Left lung (tissue), 10 donors: Measurements from ENCODE around the gene ATF5. TPM values are rescaled to one million over a fixed set of nuclear protein-coding genes. Genes with fewer than 3 reads are reported as not detected.
A peak's percentile ranks its signal among the peaks of the same experiment; 100 is the strongest.

Experiments
- ATAC-seq: fragments of 200-7000 bp; cut with Tn5 transposase; one replicate; pipeline ENCODE4 v1.9.1; 2020; ENCODE audit warnings: moderate library complexity
- DNase-seq, 4 donors: peaks; one replicate each; pipeline ENCODE4 v3.0.0-alpha.2; 2013 to 2020
- H3K27ac ChIP-seq, 2 donors: fragments of 200-600 bp; sonication (generic) in 1 of 2; one replicate each; pipeline versions ENCODE4 v1.5.0 to v1.8.0; 2020 to 2021
- H3K27me3 ChIP-seq, 2 donors: fragments of 200-600 bp; sonication (generic) in 1 of 2; one replicate each; pipeline versions ENCODE4 v1.5.0 to v1.8.0; 2020 to 2021
- H3K36me3 ChIP-seq, 2 donors: fragments of 200-600 bp; sonication (generic) in 1 of 2; one replicate each; pipeline versions ENCODE4 v1.5.0 to v1.8.0; 2020 to 2021
- H3K4me1 ChIP-seq, 2 donors: fragments of 200-600 bp; one replicate each; pipeline ENCODE4 v1.8.0; 2021
- H3K4me3 ChIP-seq, 2 donors: fragments of 200-600 bp; sonication (generic) in 1 of 2; one replicate each; pipeline versions ENCODE4 v1.5.0 to v1.8.0; 2020 to 2021; ENCODE audit warnings: mild to moderate bottlenecking in 1 of 2
- H3K9me3 ChIP-seq, 2 donors: fragments of 200-600 bp; sonication (generic) in 1 of 2; one replicate each; pipeline versions ENCODE4 v1.5.0 to v1.8.0; 2020 to 2021
- intact Hi-C, 2 donors: fragments of 100-400 bp; cut with DNase I; formaldehyde crosslinking; loops; one replicate each; pipeline versions ENCODE4 v1.11.2 to v1.14.2; 2022
- polyA plus RNA-seq, 6 donors: library from polyadenylated mRNA; unstranded; fragments of 120-200 nt; gene quantifications; one replicate each; pipeline ENCODE4 v1.2.1, GENCODE V29; 2013; ENCODE audit not compliant: insufficient read length in 6 of 6
- total RNA-seq, 2 donors: library from RNA; stranded (reverse); fragmentation: NEBNext Ultra II Directional; extraction: Animal tissue kit (Norgen Biotek cat#: 25700); gene quantifications; one replicate each; pipeline ENCODE4 v1.2.1, GENCODE V29; 2021
- TF ChIP-seq, protein P1 (sequence below), 2 donors: fragments of 200-600 bp; sonication (generic) in 1 of 2; IDR thresholded peaks; one replicate each; pipeline versions ENCODE4 v1.5.0 to v1.8.0; 2021; ENCODE audit warnings: antibody characterized with exemption in 2 of 2
- donor health status: DM: no; HTN: yes; CAD: no.
- donor health status: DM: no; HTN: no; CAD: no.

The ATF5 gene
- total and polyA plus RNA-seq, 8 donors: 17.4 to 29.6 (median 25.8) TPM

DNA sequence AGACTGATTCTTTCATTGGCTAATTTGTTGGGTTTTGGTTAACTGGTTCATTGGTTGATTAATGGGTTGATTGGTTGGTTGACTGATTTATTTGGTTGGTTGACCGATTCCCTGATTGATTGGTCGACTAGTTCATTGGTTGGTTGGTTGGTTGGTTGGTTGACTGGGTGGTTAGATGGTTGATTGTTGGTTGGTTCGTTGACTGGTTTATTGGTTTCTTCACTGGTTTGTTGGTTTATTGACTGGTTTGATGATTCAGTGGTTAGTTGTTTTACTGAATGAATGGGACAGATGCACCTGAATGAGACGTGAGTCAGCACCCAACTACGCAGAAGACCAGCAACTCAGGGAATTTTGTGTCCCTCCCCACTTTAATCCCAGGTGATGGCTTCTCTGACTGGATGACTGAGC is 3.0 kb downstream of the ATF5 start:
- intact Hi-C loops: loop anchor here in 1 of 2 donors (10.0 kb wide), 1 partner anchor 53 kb away; no protein-coding TSS in a partner anchor

DNA sequence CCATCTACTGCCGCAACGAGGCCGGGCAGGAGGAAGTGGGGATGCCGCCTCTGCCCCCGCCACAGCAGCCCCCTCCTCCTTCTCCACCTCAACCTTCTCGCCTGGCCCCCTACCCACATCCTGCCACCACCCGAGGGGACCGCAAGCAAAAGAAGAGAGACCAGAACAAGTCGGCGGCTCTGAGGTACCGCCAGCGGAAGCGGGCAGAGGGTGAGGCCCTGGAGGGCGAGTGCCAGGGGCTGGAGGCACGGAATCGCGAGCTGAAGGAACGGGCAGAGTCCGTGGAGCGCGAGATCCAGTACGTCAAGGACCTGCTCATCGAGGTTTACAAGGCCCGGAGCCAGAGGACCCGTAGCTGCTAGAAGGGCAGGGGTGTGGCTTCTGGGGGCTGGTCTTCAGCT is 3.7 kb downstream of the ATF5 start:
- Histone ChIP-seq H3K4me3 (no peak overlapping the region), H3K27me3 (no peaks in the 10 kb centered on the region), H3K9me3 (no peaks in the 10 kb centered on the region), H3K27ac (no peak overlapping the region), H3K36me3 (peaks cover 0 to 18% of the 10 kb centered on the region in 2 donors), H3K4me1 (peaks cover 0 to 29% of the 10 kb centered on the region in 2 donors)
- intact Hi-C loops: loop anchor here in 1 of 2 donors (10.0 kb wide), 1 partner anchor 52 kb away; no protein-coding TSS in a partner anchor
- TF ChIP-seq, protein P1, sequence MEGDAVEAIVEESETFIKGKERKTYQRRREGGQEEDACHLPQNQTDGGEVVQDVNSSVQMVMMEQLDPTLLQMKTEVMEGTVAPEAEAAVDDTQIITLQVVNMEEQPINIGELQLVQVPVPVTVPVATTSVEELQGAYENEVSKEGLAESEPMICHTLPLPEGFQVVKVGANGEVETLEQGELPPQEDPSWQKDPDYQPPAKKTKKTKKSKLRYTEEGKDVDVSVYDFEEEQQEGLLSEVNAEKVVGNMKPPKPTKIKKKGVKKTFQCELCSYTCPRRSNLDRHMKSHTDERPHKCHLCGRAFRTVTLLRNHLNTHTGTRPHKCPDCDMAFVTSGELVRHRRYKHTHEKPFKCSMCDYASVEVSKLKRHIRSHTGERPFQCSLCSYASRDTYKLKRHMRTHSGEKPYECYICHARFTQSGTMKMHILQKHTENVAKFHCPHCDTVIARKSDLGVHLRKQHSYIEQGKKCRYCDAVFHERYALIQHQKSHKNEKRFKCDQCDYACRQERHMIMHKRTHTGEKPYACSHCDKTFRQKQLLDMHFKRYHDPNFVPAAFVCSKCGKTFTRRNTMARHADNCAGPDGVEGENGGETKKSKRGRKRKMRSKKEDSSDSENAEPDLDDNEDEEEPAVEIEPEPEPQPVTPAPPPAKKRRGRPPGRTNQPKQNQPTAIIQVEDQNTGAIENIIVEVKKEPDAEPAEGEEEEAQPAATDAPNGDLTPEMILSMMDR (IDR thresholded peaks at IDR 0.05): no peak
- no peak for ATAC-seq
- DNase-seq: peak in 1 of 4 donors; percentile 75

More for the DNA sequence above, 3.0 kb downstream of the ATF5 start:
- peaks cover 0 to 25% of the 10 kb centered on the region in 2 donors for H3K36me3 ChIP-seq
- no peak overlapping the region for H3K27ac ChIP-seq
- no peak overlapping the region for H3K4me3 ChIP-seq
- no peak for DNase-seq
- no peaks in the 10 kb centered on the region for H3K27me3 ChIP-seq
- peaks cover 0 to 29% of the 10 kb centered on the region in 2 donors for H3K4me1 ChIP-seq
- TF ChIP-seq, protein P1 (IDR thresholded peaks at IDR 0.05): no peak
- H3K9me3 ChIP-seq: no peaks in the 10 kb centered on the region
- ATAC-seq: no peak

DNA sequence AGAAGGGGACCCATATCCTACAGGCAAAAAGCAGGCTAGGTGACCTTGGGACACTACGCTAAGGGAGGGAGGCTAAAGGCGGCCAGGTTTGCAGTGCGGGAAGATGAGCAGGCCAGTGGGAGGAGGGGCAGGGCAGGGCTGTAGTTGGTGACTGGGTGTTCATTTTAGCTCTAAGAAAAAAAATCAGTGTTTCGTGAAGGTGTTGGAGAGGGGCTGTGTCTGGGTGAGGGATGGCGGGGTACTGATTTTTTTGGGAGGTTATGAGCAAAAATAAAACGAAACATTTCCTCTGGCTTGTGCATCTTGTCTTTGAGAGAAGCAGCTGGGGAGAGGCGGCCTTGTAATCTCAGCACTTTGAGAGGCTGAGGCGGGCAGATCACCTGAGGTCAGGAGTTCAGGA is 4.6 kb downstream of the ATF5 start:
- Histone ChIP-seq H3K36me3 (peaks cover 0 to 16% of the 10 kb centered on the region in 2 donors), H3K27me3 (no peaks in the 10 kb centered on the region), H3K4me1 (peaks cover 0 to 24% of the 10 kb centered on the region in 2 donors), H3K9me3 (no peaks in the 10 kb centered on the region), H3K4me3 (no peak overlapping the region), H3K27ac (no peak overlapping the region)
- intact Hi-C loops: loop anchor here in 1 of 2 donors (10.0 kb wide), 1 partner anchor 51 kb away; no protein-coding TSS in a partner anchor
- no peak for ATAC-seq
- DNase-seq: peak in 1 of 4 donors; percentile 37
- TF ChIP-seq, protein P1 (IDR thresholded peaks at IDR 0.05): no peak

DNA sequence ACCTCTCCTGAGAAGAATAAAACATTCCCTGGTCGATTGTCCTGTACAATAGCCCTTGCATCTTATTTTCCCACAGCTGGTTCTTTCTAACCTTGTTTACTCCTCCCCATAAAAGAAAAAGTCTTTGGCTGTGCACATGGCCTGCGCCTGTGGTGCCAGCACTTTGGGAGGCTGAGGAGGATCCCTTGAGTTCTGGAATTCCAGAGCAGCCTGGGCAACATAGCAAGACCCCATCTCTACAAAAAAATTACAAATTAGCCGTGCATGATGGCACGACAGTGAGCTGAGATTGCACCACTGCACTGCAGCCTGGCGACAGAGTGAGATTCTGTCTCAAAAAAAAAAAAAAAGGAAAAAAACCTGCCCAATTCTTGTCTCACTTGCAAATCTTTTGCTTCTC is 7.5 kb downstream of the ATF5 start:
- peaks cover 0 to 13% of the 10 kb centered on the region in 2 donors for H3K4me1 ChIP-seq
- no peaks in the 10 kb centered on the region for H3K9me3 ChIP-seq
- H3K27ac ChIP-seq: no peak overlapping the region
- peak in 1 of 4 donors; percentile 23 for DNase-seq
- intact Hi-C loops: loop anchor here in 1 of 2 donors (10.0 kb wide), 1 partner anchor 48 kb away; no protein-coding TSS in a partner anchor
- H3K27me3 ChIP-seq: no peaks in the 10 kb centered on the region
- ATAC-seq: no peak
- no peak overlapping the region for H3K4me3 ChIP-seq
- TF ChIP-seq, protein P1 (IDR thresholded peaks at IDR 0.05): no peak
- peaks cover 0 to 11% of the 10 kb centered on the region in 2 donors for H3K36me3 ChIP-seq

DNA sequence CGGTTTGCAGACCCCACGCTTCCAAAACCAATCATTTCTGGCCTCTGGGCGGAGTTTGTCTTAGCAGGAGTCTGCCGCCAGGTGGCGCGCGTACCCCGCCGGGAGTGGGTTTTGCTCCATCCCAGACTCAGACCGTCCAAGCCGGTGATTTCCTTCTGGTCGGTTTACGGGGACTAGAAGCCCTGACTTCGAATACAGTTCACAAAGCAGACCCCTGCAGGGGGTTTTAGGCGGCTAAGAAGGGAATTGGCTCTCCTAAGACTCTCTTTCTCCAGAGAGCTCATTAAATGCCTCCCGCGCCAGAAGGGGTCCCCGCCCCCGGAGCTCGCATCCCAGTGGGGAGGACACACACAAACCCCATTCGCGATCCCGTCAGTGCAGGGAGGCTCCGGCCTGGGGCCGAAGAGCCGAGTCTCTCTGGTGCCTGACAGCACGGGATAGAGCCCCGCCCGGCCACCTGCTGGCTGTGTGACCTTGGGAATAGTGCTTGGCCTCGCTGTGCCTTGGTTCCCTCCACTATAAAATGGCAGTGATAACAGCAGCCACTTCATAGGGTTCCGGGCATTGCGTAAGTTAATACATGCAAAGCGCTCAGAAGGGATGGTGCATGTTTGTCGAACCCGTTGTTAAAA is 8.9 kb downstream of the ATF5 start:
- no peak overlapping the region for H3K27ac ChIP-seq
- H3K36me3 ChIP-seq: peaks cover 0 to 4% of the 10 kb centered on the region in 2 donors
- no peaks in the 10 kb centered on the region for H3K9me3 ChIP-seq
- TF ChIP-seq, protein P1 (IDR thresholded peaks at IDR 0.05): peak; percentile 95 to 96
- H3K27me3 ChIP-seq: no peaks in the 10 kb centered on the region
- ATAC-seq: peak; percentile 99
- peak; percentile 62 to 97 (median 82) for DNase-seq
- H3K4me1 ChIP-seq: peaks cover 0 to 13% of the 10 kb centered on the region in 2 donors
- intact Hi-C loops: loop anchor here in 1 of 2 donors (10.0 kb wide), 1 partner anchor 47 kb away; no protein-coding TSS in a partner anchor
- H3K4me3 ChIP-seq: no peak overlapping the region
